ENCODE measurements around the gene OR2T34. TPM values are rescaled to one million over a fixed set of nuclear protein-coding genes. Genes with fewer than 3 reads are reported as not detected.
"Not testable (repeated sequence)": the region's sequence is repeated elsewhere in the genome, so short reads cannot be mapped to it uniquely, and the experiment has no call there.

Gene OR2T34
- total RNA-seq, 5 donors from 2014 or later (not counting 1 experiment from before 2014, with no cell fraction given) = not detected

DNA sequence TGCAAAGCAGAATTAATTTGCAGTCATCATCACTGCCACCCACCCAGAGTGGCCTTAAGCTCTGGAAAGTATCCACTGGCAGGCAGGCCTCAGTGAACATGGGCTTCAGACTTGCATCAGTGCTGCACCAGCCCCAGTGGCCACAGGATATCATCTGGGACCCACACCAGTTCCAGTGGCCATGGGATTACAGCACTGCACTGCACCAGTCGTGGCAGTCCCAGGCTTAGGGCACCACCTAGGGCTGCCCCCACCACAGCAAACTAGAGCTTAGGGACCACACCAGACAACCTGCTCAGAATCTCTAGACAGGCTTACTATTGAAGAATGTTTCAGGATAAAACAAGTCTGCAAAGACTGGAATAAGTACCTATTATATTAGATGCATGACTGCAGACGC, 27.2 kb downstream of the OR2T34 start:
- H3K27ac ChIP-seq (ENCODE audit: low read length); H3K4me3 Mint-ChIP-seq; H3K9me3 ChIP-seq; H3K9me3 Mint-ChIP-seq; H3K27me3 Mint-ChIP-seq; H3K4me1 Mint-ChIP-seq; H3K36me3 Mint-ChIP-seq; H3K27ac Mint-ChIP-seq; POLR2A ChIA-PET; H3K4me3 ChIP-seq (ENCODE audit: control insufficient read depth in 1 of 2, extremely low read depth in 1 of 2, low read length in 1 of 2); DNase-seq; ATAC-seq (replicated peaks in 1 of 4); H3K27me3 ChIP-seq (replicated peaks in 1 of 2; ENCODE audit: control insufficient read depth in 2 of 2, extremely low read depth in 1 of 2, insufficient read depth in 2 of 2, low read length in 1 of 2); CTCF ChIA-PET; H3K4me1 ChIP-seq (ENCODE audit: control insufficient read depth in 1 of 2, extremely low read depth in 1 of 2, insufficient read depth in 2 of 2, low read length in 2 of 2); H3K36me3 ChIP-seq (ENCODE audit: control insufficient read depth in 2 of 2, extremely low read depth in 1 of 2, insufficient read depth in 1 of 2, low read length in 1 of 2): not testable (repeated sequence)
- no CpG with 5 or more reads among the region's 2 CpGs for WGBS (ENCODE audit: insufficient coverage)

DNA sequence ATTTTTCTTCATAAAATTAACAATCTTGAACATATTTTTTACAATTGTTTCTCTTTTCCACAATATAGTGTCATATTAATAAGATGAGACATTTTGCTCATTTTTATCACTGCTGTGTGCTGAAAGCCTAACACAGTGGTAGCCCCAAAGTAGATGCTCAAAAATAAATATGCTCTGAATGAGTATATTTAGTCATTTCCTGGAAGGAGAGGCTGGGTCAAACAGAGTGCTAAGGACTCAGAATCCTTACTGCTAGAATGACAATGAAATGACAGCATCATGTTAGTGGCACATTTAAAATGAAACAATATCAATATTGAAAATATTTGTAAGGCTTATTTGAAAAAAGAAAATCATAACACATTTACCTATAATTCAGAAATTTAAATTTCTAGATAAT, 37.1 kb downstream of the OR2T34 start:
- POLR2A ChIA-PET; DNase-seq; H3K27ac Mint-ChIP-seq; CTCF ChIA-PET; H3K36me3 Mint-ChIP-seq; H3K4me1 ChIP-seq (ENCODE audit: control insufficient read depth in 1 of 2, extremely low read depth in 1 of 2, insufficient read depth in 2 of 2, low read length in 2 of 2); H3K9me3 ChIP-seq; H3K27ac ChIP-seq (ENCODE audit: low read length); H3K27me3 Mint-ChIP-seq; ATAC-seq (replicated peaks in 1 of 4); H3K36me3 ChIP-seq (ENCODE audit: control insufficient read depth in 2 of 2, extremely low read depth in 1 of 2, insufficient read depth in 1 of 2, low read length in 1 of 2); H3K4me3 ChIP-seq (ENCODE audit: control insufficient read depth in 1 of 2, extremely low read depth in 1 of 2, low read length in 1 of 2); H3K4me1 Mint-ChIP-seq; H3K27me3 ChIP-seq (replicated peaks in 1 of 2; ENCODE audit: control insufficient read depth in 2 of 2, extremely low read depth in 1 of 2, insufficient read depth in 2 of 2, low read length in 1 of 2); H3K9me3 Mint-ChIP-seq; H3K4me3 Mint-ChIP-seq: not testable (repeated sequence)

Other genes with a start within 250 kb of the OR2T34 start
- gene OR14C36, start 226.0 kb downstream of the OR2T34 start, total RNA-seq = not detected
- not detected for gene OR2T4, start 213.1 kb downstream of the OR2T34 start, total RNA-seq
- not detected for gene OR2T6, start 199.0 kb downstream of the OR2T34 start, total RNA-seq
- not detected for gene OR2T1, start 171.7 kb downstream of the OR2T34 start, total RNA-seq
- not detected for gene OR2T2, start 129.1 kb downstream of the OR2T34 start, total RNA-seq
- gene OR2T3, start 101.4 kb downstream of the OR2T34 start, total RNA-seq = not detected
- not detected for gene OR2T5, start 86.2 kb downstream of the OR2T34 start, total RNA-seq
- not detected for gene OR2G6, start 66.7 kb downstream of the OR2T34 start, total RNA-seq
- gene OR2T29, start 12.0 kb downstream of the OR2T34 start, total RNA-seq = not detected
- not detected for gene OR2T10, start 22.9 kb upstream of the OR2T34 start, total RNA-seq
- not detected for gene OR2T11, start 60.3 kb upstream of the OR2T34 start, total RNA-seq
- not detected for gene OR2T35, start 70.5 kb upstream of the OR2T34 start, total RNA-seq
- not detected for gene OR2T27, start 80.8 kb upstream of the OR2T34 start, total RNA-seq
- gene OR14I1, start 128.0 kb upstream of the OR2T34 start, total RNA-seq = not detected
- gene LYPD8, start 181.0 kb upstream of the OR2T34 start, total RNA-seq = not detected